Hindlimb muscle (tissue), 1 donor: ENCODE data around the gene MGLL. TPM values are rescaled to one million over a fixed set of nuclear protein-coding genes. Genes with fewer than 3 reads are reported as not detected.

Experiments used
- DNase-seq: peaks from one replicate; pipeline ENCODE4 v3.0.0-alpha.2; 2013
- polyA plus RNA-seq: library from polyadenylated mRNA; unstranded; fragments of 120-200 nt; gene quantifications from one replicate; pipeline ENCODE4 v1.2.1, GENCODE V29; 2013; ENCODE audit not compliant: insufficient read length

The MGLL gene
- polyA plus RNA-seq, 1 donor, result 28.0 TPM

GRCh38 chr3:127772273-127772672, 50.0 kb downstream of the MGLL start:
- no peak for DNase-seq

- no peak for DNase-seq
Observed at GRCh38 chr3:127771746-127772145, 50.6 kb downstream of the MGLL start.

DNA sequence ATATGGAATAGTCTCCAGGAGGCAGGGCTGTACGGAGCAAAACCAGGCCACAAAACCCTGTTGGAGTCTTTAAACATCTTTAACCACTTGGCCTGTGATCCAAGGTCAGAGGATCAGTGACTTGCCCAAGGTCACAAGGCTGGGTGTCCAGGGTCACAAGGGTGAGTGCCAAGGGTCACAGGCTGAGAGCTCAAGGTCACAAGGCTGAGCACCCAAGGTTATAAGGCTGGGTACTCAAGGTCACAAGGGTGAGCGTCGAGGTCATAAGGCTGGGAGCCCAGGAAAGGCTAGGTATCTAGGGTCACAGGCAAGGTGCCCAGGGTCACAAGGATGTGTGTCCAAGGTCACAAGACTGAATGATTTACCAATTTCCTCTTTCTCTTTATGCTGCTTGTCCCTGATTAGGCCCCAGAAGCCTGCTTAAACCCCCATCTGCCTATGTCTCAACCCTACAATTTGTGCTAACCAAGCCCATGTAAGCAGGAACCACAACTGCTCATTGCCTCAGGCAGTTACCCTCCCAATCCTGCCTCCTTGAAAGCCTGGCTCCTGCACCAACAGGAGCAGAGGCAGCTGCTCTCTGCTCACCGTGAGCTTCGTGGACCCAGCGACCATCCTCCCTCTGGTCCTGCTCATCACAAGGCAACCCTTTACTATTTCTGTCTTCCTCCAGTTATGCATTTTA, 51.5 kb downstream of the MGLL start:
- DNase-seq, result no peak

DNA sequence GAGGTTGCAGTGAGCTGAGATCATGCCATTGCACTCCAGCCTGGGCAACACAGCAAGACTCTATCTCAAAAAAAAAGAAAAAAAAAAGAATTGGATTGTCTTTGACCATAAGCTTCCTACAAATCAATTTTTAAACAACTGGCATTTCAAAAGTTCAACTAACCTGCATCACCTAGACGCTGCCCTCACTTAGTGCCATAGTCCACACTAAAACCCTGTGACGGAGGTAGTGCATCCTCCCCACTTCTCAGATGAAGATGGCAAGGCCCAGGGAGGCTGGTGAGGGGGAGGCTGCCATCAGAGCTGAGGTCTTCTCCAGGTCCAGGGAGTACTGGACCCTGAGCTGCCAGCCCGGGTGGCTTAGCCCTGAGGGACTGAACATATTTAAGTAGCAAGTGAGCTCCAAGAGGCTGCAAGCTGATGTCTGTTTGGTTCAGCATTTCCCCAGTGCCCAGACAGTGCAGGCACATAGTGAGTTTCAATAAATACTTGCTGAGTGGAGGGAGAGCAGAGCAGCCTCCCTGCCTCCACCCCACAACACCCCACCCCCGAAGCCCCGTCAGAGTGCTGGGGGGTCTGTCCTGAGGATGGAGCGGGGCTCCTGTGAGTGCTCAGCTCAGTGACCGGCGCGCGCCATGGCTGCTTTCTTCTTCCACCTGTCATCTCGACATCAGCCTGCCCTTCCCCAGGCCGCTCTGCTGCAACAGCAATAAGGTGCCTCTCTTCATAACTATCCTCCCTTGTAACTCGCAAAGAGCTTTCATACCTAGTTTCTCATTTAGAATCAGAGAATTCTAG, 52.8 kb downstream of the MGLL start:
- DNase-seq, result no peak

DNA sequence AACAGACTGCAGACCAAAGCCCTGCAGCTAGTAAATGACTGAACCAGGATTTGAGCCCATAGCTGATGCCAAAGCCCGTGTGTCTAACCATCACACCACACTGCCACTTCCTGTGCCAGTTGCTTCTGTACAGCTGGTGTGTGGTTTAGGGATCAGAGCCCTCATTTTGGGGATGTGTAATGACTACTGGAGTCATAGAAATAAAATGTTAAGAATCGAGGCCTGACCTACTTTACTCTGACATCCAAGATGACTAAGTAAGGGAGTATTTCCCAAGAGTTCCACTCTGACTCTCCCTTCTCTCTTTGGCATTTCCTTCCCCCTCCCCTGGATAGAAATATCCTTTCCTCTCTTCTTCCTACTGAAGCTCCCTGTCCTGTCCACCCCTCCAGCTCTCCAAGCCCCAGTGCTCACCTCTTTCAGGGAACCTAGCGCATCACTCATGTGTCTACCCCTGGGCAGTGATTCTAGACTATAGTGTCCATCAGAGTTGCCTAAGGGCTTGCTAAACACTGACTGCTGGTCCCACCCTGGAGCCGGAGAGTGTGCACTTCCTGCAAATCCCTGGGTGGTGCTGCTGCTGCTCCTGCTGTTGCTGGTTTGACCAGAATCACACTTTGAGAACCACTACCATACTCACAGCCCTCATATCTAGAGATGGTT, 53.8 kb downstream of the MGLL start:
- no peak for DNase-seq

- no peak for DNase-seq
Observed at GRCh38 chr3:127767126-127767525, 55.2 kb downstream of the MGLL start.

GRCh38 chr3:127765735-127766134, 56.6 kb downstream of the MGLL start:
- DNase-seq, result no peak

DNA sequence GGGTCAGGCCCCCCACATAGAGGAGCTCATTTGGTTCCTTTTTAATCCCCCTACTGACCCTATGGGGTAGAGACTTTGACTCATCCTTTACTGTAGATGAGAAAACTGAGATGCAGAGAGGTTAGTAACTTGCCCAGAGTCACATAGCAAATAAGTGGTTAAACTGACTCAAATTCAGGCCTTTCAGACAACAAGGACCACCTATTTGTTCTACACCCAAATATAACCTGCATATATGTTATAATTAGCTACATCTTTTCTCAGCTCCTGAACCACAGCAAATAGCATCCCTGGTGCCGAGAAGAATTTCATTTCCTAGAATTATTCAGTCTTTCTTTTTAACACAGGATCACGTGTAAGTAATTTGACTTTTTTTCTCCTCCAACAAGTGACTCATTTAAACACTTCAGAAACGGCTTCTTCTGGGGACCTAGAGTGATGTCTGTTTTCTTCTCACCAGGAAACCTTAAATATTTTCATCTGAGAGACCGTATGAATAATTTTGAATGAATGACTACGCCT, 57.4 kb downstream of the MGLL start:
- no peak for DNase-seq

GRCh38 chr3:127764301-127764700, 58.0 kb downstream of the MGLL start:
- DNase-seq, result no peak

DNA sequence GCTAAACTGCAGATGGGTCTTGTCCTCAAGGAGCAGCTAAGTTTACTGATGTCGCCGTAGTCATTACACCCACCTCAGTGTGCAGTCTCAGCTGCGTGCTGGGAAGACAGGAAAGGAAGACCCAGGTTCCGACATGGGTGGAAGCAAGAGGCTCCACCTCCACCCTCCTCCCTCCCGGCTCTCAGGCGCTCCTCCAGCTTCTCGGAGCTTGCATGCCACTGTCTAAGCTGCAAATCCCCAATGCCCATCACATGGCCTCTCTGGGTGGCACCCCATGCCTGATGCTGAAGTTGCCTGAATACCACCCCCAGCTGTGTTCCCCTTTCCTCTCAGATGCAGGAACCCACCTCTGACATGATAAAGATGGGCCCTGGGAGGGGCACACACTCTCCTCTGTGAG, 58.5 kb downstream of the MGLL start:
- DNase-seq, result no peak

- no peak for DNase-seq
Observed at GRCh38 chr3:127763337-127763736, 59.0 kb downstream of the MGLL start.

- no peak for DNase-seq
Observed at GRCh38 chr3:127762787-127763105, 59.6 kb downstream of the MGLL start.

GRCh38 chr3:127762077-127762786, 60.1 kb downstream of the MGLL start:
- DNase-seq, result peak; percentile 66

GRCh38 chr3:127761441-127761801, 60.9 kb downstream of the MGLL start:
- no peak for DNase-seq

GRCh38 chr3:127760791-127761440, 61.4 kb downstream of the MGLL start:
- DNase-seq, result no peak

DNA sequence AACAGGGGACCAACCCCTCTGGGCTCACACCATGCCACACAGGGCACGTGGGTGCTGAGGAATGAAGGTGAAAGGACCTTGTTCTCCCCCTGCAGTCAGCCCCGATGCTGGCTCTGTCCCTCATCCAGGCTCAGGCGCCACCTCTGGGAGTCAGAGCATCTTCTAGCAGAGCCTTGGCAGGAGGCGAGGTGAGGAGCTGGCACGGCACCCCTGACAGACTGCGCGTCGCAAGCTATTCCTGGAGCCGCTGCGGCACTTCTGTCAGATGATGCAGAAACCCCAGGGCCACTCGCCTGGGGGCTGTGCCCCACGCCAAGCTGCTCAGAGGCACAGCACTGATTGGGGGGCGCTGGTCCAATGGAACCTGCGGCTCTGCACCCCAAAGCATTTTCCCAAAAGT, 62.0 kb downstream of the MGLL start:
- DNase-seq, result peak; percentile 50

GRCh38 chr3:127759826-127760225, 62.5 kb downstream of the MGLL start:
- no peak for DNase-seq

DNA sequence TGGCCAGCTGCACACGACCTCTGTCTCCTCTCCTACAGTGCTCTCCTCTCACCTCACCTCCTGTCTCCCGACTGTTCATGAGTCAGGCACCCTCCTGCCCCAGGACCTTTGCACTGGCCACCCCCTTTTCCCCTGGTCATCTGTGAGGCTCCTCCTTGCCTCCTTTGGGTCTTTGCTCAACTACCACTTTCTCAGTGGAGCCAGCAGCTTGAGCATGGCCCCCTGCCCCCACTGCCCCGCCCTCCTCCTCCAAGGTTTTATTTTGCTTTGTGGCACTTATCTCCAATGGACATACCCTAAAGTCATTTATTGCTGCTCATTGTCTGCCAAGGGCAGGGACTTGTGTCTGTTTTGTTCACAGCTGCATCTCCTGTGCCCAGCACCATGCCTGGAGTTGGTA, 64.3 kb downstream of the MGLL start:
- DNase-seq, result no peak

DNA sequence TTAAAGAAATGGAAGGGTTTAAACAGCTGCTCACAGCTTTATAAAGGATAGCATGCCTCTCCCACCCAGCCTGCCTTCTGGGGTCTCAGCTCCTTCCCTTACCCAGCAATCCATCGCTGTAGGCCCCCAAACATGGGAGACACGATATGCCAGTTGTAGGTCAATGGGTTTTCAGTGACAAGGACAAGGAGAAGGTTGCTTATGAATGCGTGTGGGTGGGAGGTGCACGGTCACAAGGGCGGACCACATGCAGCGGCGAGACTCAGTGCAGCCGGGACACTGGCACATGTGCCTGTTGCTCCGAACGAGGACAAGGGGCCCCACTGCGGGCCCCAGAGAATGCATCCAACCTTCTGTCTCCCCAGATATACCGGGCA, 67.0 kb downstream of the MGLL start:
- DNase-seq, result no peak

DNA sequence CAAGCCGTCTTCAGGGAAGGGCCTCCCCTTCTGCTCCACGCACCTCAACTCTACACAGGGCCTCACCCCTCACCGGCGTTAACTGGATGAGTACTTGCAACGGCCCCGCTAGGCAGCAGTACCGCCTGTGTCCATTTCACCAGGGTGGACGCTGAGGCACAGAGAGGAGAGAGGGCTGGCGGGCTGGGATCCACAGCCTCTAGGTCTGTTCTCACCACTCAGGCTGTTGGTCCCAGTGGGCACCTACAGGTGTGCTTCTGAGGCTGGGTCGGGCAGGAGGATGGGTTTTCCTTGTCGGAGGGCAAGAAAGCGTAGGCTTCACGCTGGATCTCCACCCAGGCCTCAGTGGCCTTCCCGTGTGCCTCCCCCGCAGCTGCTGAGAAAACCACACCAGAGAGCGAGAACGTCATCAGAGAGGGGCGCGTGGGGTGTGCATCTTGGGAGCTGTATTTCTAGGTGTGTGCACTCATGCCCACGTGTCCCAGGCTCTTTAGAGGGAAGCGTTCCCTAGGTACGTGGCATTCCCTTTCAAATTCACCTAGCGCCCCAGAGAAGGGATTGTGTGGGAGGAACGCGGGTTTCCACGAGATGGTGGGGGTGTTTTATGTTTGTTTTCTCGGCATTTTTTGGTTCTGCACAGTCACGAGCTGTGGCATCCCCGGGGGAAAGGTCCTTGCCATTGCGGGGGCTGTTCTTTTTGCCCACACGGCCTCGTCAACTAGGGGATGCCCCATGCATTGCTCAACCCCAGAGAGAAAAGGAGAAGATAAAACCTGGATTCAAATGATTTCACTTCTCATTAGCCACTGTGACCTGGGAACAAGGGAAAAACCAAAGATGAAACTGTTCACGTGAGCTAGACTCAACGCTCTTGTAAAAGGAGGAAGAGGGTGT, 67.7 kb downstream of the MGLL start:
- no peak for DNase-seq

DNA sequence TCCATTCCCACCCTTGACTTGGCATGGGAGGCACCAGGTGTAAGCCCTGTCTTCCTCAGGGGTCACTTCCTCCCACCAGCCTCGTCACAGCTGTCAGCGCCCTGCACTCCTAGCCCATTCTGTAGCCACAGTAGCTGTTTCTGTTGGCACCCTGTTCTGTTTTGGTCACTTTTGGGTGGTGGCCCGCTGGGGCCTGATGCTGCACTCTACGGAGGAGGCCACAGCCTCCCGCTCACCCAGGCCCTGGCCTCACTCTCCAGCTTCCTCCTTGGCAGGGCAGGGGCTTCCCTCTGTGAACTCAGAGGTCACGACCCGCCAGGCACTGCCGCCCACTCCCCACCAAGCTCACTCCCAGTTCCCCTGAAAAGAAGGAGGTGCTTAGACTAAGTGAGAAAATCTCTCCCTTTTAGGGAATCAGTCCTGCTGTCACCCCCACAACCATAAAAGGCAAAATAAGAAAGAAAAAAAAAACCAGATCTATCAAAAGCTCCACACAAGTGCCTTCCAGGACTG, 68.4 kb downstream of the MGLL start:
- DNase-seq, result no peak
